Measurements from ENCODE around the gene KRT74.

- TF ChIP-seq EZH2phosphoT487 (IDR thresholded peaks at IDR 0.05; ENCODE audit: insufficient read depth, low read depth) (no peak), EZH2 (IDR thresholded peaks at IDR 0.05; ENCODE audit: insufficient read depth, poor library complexity, severe bottlenecking) (no peak)
Measured at GRCh38 chr12:52519387-52519703, 54.3 kb downstream of the KRT74 start.
